Fibroblast of skin of left quadriceps (primary cell): ENCODE results near the gene NCS1.

Experiments used
- DNase-seq, 2 experiments: peaks; one replicate each; pipeline ENCODE4 v3.0.0-alpha.2; 2013; ENCODE audit warnings: low read depth in 2 of 2

The NCS1 gene

GRCh38 chr9:130147910-130148309, 24.3 kb upstream of the NCS1 start:
- DNase-seq, result no peak

DNA sequence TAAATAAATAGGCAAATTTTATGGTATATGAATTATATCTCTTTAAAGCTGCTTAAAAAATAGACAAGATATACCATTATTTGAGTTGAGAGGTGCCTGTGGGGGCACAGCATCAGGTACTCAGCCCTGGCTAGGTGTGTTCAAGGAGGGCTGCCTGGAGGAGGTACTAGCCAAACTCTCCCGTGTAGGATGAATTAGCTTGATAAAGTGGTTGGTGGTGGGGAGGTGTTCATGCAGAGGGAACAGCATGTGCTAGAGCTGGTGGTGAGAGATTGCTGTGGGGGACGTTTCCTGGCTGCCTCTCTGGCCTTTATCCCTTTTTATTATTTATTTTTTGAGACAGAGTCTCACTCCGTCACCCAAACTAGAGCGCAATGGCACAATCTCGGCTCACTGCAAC, 23.2 kb upstream of the NCS1 start:
- DNase-seq, result no peak

- DNase-seq, result no peak
Observed at GRCh38 chr9:130149654-130150286, 22.4 kb upstream of the NCS1 start.

- no peak for DNase-seq
Observed at GRCh38 chr9:130150779-130151382, 21.3 kb upstream of the NCS1 start.

DNA sequence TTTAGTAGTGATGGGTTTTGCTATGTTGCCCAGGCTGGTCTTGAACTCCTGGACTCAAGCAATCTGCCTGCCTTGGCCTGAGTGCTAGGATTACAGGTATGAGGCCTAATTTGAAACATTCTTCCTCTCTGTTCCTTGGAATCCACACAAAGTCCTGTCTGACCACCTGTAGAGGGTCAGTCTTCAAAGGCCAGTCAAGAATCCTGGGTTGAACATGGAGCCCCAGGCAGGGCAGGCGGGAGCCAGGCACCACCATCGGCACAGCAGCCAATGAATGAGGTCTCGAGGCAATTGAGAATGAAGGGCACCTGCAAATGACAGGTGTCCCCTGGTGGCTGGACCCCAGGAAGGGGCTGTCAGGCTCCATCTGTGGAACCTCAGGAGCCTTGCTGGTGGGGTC, 17.4 kb upstream of the NCS1 start:
- no peak for DNase-seq

- DNase-seq, result no peak
Observed at GRCh38 chr9:130155647-130156046, 16.6 kb upstream of the NCS1 start.

GRCh38 chr9:130156672-130157071, 15.5 kb upstream of the NCS1 start:
- DNase-seq, result no peak

- DNase-seq, result no peak
Observed at GRCh38 chr9:130157079-130157478, 15.1 kb upstream of the NCS1 start.

DNA sequence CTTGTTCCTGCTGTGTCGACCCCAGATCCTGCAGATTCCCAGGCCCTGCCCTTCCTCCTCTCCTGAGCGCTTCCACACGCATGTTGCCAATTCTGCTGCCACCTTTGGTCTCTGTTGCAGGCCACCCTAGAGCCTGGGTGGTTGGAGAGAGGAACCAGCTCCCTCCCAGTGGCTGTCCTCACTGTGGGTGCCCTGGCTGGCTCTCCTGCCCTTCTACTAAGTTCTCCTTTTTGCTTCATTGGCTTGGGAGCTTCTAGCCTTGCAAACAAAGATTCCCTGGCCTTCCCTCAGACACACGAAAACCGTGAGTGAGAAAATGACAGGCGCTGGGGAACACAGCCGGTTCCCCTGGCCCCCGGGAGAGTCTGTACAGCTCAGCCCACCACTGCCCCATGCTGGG, 14.2 kb upstream of the NCS1 start:
- no peak for DNase-seq

GRCh38 chr9:130159057-130159456, 13.1 kb upstream of the NCS1 start:
- DNase-seq, result no peak

- no peak for DNase-seq
Observed at GRCh38 chr9:130159915-130160670, 12.1 kb upstream of the NCS1 start.

GRCh38 chr9:130160862-130161470, 11.2 kb upstream of the NCS1 start:
- DNase-seq, result no peak

GRCh38 chr9:130165579-130165978, 6.6 kb upstream of the NCS1 start:
- DNase-seq, result no peak

DNA sequence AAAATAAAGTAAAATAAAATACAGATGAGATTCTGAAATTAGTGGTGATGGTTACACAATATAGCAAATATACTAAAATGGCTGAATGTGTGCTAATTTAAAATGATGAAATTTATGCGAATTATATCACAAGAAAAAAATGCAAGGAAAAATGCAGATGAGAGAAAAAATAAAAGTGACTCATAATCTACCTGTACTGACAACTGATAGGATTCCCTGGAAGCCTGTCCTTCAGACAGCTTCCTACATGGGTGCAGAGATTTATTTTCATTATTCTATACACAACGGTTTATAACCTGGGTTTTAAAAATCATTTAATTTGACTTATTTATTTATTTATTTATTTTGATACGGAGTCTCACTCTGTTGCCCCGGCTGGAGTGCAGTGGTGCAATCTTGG, 5.8 kb upstream of the NCS1 start:
- no peak for DNase-seq

DNA sequence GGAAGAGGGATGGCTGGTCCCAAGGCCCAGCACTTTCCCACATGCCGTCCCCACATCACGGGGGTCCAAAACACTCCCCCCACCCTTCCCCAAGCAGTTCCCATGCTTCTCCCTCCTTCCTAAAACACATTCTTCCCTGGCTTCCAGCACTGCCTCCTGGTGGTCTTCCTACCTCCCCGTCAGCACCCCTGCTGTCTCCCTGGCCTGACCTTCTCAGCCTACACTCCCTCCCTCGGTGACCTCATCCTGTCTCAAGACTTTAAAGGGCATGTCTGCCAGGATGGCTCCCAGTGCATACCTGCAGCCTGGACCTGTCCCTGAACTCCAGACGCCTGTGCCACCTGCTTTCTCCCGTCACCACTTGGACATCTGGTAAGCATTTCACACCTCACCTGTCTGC, 4.3 kb upstream of the NCS1 start:
- DNase-seq, result no peak

GRCh38 chr9:130171226-130172148, 717 bp upstream of the NCS1 start:
- no peak for DNase-seq

GRCh38 chr9:130172858-130173665, 858 bp downstream of the NCS1 start:
- DNase-seq, result no peak

DNA sequence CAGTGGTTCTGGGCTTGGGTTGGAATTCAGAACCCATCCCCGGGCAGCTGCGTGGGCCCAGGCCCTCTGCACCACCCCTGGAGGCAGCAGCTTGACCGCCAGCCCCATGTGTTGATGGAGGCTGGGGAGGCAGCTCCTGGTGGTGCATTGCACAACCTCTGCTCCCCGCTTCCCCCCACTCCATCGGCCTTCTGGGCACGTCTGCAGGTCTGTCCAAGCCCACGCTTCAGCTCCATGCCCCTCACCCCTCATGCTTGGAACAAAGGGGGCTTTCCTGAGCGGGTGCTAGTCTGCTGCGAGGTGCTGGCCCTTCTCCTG, 1.4 kb downstream of the NCS1 start:
- no peak for DNase-seq

DNA sequence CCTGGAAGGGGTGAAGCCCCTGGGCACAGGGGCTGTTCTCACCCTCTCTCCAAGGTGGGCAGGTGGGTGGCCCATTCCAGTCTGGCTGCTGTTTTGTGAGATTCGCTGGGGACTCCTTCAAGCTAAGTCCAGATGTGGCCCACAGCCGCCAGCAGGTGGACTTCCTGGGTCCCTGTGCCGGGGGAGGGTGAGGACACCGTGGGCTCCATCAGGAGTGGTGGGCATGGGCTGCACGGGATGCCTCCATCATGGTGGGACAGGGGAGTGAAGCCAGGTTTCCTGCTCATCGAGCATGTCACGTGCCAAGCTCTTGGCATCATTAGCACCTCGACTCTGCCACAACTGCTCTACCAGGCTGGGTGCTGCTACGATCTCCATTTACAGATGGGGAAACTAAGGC, 1.8 kb downstream of the NCS1 start:
- no peak for DNase-seq

- no peak for DNase-seq
Observed at GRCh38 chr9:130174920-130175321, 2.7 kb downstream of the NCS1 start.

DNA sequence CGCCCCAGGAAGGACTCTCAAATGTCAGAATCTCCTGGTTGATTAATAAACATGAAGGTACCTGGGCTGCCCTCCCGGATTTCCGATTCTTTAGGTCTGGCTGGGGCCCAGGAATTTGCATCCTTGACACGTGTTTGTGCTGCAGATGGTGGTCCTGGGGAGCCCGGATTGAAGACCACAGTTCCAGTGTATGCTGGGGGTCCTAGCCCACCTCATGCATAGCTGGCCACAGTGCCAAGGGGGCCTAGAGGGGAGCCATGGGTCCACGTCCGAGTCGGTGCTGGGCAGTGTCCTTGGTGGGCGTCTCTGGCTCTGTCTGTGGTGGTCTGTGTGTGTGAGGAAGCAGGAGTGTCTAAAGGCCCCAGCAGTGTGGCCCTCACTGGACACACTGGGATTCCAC, 3.2 kb downstream of the NCS1 start:
- no peak for DNase-seq
